MG63 (cell line): ENCODE results near the gene ARL13B. TPM values are rescaled to one million over a fixed set of nuclear protein-coding genes. Genes with fewer than 3 reads are reported as not detected.
"Not testable (repeated sequence)": the region's sequence is repeated elsewhere in the genome, so short reads cannot be mapped to it uniquely, and the experiment has no call there.

Experiments used
- DNase-seq: peaks from one replicate; pipeline ENCODE4 v3.0.0-alpha.2; 2020
- H3K27me3 ChIP-seq: fragments of 250-450 bp; sonication (Bioruptor Pico); 2 replicates; pipeline ENCODE4 v1.5.1; 2020; ENCODE audit warnings: mild to moderate bottlenecking, moderate library complexity
- H3K36me3 ChIP-seq: fragments of 250-450 bp; sonication (Bioruptor Pico); 2 replicates; pipeline ENCODE4 v1.5.1; 2020; ENCODE audit warnings: mild to moderate bottlenecking, moderate library complexity
- H3K4me3 ChIP-seq: fragments of 250-450 bp; sonication (Bioruptor Pico); 2 replicates; pipeline ENCODE4 v1.5.1; 2020; ENCODE audit warnings: mild to moderate bottlenecking, moderate library complexity
- H3K9me3 ChIP-seq: fragments of 250-450 bp; sonication (Bioruptor Pico); 2 replicates; pipeline ENCODE4 v1.5.1; 2020; ENCODE audit warnings: mild to moderate bottlenecking, moderate library complexity
- total RNA-seq: library from RNA; depleted of rRNA; stranded (reverse); fragments of >200 nt; shearing (Covaris generic); gene quantifications from 2 replicates; pipeline ENCODE4 v1.2.3, GENCODE V29; 2014; ENCODE audit warnings: low replicate concordance

Gene ARL13B
- total RNA-seq, 1 experiment from 2014 or later = 6.6 TPM

- no peaks in the 10 kb centered on the region for H3K9me3 ChIP-seq
- no peaks in the 10 kb centered on the region for H3K36me3 ChIP-seq
- DNase-seq = no peak
- no peak within 1 kb of the TSS for H3K4me3 ChIP-seq
- H3K27me3 ChIP-seq = no peaks in the 10 kb centered on the region
Measured at GRCh38 chr3:94028093-94028837, 48.3 kb downstream of the ARL13B start, which contains the start of gene STX19. Gene STX19, minus strand, starts transcription at chr3:94028597. Its CDS starts 13,328 bp downstream, at chr3:94015269.

GRCh38 chr3:94036909-94037507 is 57.1 kb downstream of the ARL13B start:
- DNase-seq = peak; percentile 21
- Histone ChIP-seq H3K36me3 (no peaks in the 10 kb centered on the region; the same call in 1 of the 2 replicates), H3K4me3 (no peak overlapping the region), H3K27me3 (no peaks in the 10 kb centered on the region), H3K9me3 (no peaks in the 10 kb centered on the region)

GRCh38 chr3:94043285-94043684 is 63.3 kb downstream of the ARL13B start:
- Histone ChIP-seq H3K4me3 (no peak overlapping the region), H3K9me3 (no peaks in the 10 kb centered on the region), H3K27me3 (no peaks in the 10 kb centered on the region), H3K36me3 (peaks cover 3% of the 10 kb centered on the region)
- no peak for DNase-seq

- H3K27me3 ChIP-seq, H3K36me3 ChIP-seq, H3K4me3 ChIP-seq, DNase-seq, H3K9me3 ChIP-seq: not testable (repeated sequence)
Measured at GRCh38 chr3:94044100-94044936, 64.4 kb downstream of the ARL13B start.

- DNase-seq = no peak
- Histone ChIP-seq H3K4me3 (no peak overlapping the region), H3K36me3 (peaks cover 3% of the 10 kb centered on the region), H3K9me3 (no peaks in the 10 kb centered on the region), H3K27me3 (no peaks in the 10 kb centered on the region)
Measured at GRCh38 chr3:94046533-94046932, 66.6 kb downstream of the ARL13B start.

GRCh38 chr3:94049267-94049666 is 69.3 kb downstream of the ARL13B start:
- no peak for DNase-seq
- Histone ChIP-seq H3K27me3 (no peaks in the 10 kb centered on the region), H3K36me3 (peaks cover 3% of the 10 kb centered on the region; the same call in 1 of the 2 replicates), H3K9me3 (no peaks in the 10 kb centered on the region), H3K4me3 (no peak overlapping the region)

DNA sequence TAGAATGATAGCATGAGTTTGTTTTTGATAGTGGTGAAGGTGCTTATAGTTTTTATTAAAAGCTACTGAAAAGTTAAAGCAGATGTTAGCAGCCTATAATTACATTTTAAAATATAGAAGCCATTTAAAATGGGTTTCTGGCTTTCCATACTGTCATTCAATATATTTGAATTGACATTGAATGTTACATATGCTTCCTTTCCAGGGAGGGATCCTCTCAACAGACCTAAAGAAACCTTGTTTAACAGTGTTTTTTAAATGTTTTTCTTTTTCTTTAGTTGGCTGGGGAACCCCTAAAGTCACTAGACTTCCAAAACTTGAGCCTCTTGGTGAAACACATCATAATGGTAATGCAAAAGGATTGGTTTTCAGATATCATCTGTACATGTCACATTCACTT is 70.6 kb downstream of the ARL13B start:
- H3K9me3 ChIP-seq = no peaks in the 10 kb centered on the region
- no peaks in the 10 kb centered on the region for H3K27me3 ChIP-seq
- no peaks in the 10 kb centered on the region; the same call in 1 of the 2 replicates for H3K36me3 ChIP-seq
- DNase-seq = no peak
- H3K4me3 ChIP-seq = no peak overlapping the region

GRCh38 chr3:94061297-94061696 is 81.3 kb downstream of the ARL13B start:
- peaks cover 16% of the 10 kb centered on the region for H3K36me3 ChIP-seq
- no peaks in the 10 kb centered on the region for H3K9me3 ChIP-seq
- no peaks in the 10 kb centered on the region for H3K27me3 ChIP-seq
- H3K4me3 ChIP-seq = no peak overlapping the region
- DNase-seq = no peak

- H3K4me3 ChIP-seq = peak within 1 kb of the TSS; percentile 89
- no peaks in the 10 kb centered on the region for H3K27me3 ChIP-seq
- H3K9me3 ChIP-seq = no peaks in the 10 kb centered on the region; the same call in 1 of the 2 replicates
- DNase-seq = peak; percentile 98
- H3K36me3 ChIP-seq = peaks cover 30% of the 10 kb centered on the region
Measured at GRCh38 chr3:94062513-94063404, 82.8 kb downstream of the ARL13B start, which contains the start of the genes DHFR2 and NSUN3. Gene DHFR2, minus strand, starts transcription at chr3:94062916. Its CDS starts 1,405 bp downstream, at chr3:94061511. Gene NSUN3, plus strand, starts transcription at chr3:94063061. Its CDS starts 66 bp downstream, at chr3:94063127.

DNA sequence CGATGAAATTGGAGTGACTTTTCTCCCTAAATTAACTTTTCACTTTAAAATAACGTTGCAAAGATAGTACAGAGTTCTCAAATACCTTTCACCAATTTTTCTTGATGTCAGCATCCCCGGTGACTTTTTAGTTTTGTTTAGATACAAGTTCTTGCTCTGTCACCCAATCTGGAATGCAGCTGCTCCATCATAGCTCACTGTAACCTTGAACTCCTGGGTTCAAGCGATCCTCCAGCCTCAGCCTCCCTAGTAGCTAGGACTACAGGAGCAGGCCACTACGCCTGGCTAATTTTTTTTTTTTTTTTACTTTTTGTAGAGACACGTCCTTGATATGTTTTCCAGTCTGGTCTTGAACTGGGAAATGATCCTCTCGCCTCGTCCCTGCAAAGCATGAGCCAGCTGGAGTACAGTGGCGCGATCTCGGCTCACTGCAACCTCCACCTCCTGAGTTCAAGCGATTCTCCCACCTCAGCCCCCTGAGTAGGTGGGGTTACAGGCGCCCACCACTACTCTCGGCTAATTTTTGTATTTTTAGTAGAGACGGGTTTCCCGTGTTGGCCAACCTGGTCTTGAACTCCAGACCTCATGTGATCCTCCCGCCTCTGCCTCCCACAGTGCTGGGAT is 83.7 kb downstream of the ARL13B start:
- Histone ChIP-seq H3K9me3 (no peaks in the 10 kb centered on the region; the same call in 1 of the 2 replicates), H3K36me3 (peaks cover 30% of the 10 kb centered on the region), H3K27me3 (no peaks in the 10 kb centered on the region), H3K4me3 (peak overlapping the region; percentile 89)
- no peak for DNase-seq

- no peaks in the 10 kb centered on the region for H3K27me3 ChIP-seq
- H3K36me3 ChIP-seq = peaks cover 30% of the 10 kb centered on the region
- no peak for DNase-seq
- no peaks in the 10 kb centered on the region; the same call in 1 of the 2 replicates for H3K9me3 ChIP-seq
- peak overlapping the region; percentile 89 for H3K4me3 ChIP-seq
Measured at GRCh38 chr3:94064243-94064860, 84.4 kb downstream of the ARL13B start.

- H3K4me3 ChIP-seq = no peak overlapping the region
- DNase-seq = no peak
Measured at GRCh38 chr3:94065122-94065521, 85.2 kb downstream of the ARL13B start.

DNA sequence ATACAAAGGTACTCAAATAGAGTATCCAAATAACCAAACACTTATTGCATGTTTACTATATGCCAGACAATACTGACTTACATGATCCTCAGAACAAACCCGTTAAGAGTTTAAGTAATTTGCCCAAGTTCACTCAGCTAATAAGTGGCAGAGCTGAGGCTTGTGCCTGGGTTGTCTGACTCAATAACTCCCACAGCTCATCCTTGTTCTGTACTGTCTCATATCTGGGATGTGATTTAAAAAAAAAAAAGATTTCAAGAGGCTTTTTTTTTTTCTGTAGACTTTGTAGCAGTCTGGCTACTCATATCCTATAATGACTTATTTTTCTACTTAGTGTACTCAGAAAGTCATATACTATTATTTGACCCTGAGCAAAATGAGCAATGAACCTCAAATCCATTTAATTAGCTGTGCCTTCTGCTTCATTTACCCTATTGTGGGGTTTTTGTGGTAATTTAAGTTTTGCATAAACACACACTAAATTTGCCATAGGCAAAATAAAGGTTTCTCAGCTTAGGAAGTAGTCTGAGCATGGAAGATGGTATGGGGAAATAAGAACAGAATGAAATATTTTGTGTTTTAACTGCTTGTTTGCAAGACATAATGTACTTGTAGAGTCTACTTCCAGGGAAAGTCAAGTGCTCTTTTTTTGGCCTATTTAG is 86.0 kb downstream of the ARL13B start:
- no peak overlapping the region for H3K4me3 ChIP-seq
- H3K36me3 ChIP-seq = peaks cover 30% of the 10 kb centered on the region
- H3K27me3 ChIP-seq = no peaks in the 10 kb centered on the region
- no peak for DNase-seq
- no peaks in the 10 kb centered on the region; the same call in 1 of the 2 replicates for H3K9me3 ChIP-seq

More at GRCh38 chr3:94065122-94065521, 85.2 kb downstream of the ARL13B start:
- Histone ChIP-seq H3K36me3 (peaks cover 30% of the 10 kb centered on the region), H3K9me3 (no peaks in the 10 kb centered on the region; the same call in 1 of the 2 replicates), H3K27me3 (no peaks in the 10 kb centered on the region)
